ENCODE measurements around the gene IRAK2.
"Not testable (repeated sequence)": the region's sequence is repeated elsewhere in the genome, so short reads cannot be mapped to it uniquely, and the experiment has no call there.

DNA sequence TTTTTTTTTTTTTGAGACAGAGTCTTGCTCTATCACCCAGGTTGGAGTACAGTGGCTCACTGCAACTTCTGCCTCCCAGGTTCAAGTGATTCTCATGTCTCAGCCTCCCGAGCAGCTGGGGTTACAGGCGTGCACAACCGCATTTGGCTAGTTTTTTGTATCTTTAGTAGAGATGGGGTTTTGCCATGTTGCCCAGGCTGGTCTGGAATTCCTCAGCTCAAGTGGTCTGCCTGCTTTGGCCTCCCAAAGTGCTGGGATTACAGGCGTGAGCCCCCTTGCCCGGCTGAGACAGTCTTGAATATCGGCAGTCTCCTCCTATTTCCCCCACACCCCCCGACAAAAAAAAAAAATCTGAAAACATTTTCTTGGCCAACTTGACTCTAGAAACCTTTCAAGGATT, 102.2 kb downstream of the IRAK2 start:
- TF ChIP-seq, protein P1, sequence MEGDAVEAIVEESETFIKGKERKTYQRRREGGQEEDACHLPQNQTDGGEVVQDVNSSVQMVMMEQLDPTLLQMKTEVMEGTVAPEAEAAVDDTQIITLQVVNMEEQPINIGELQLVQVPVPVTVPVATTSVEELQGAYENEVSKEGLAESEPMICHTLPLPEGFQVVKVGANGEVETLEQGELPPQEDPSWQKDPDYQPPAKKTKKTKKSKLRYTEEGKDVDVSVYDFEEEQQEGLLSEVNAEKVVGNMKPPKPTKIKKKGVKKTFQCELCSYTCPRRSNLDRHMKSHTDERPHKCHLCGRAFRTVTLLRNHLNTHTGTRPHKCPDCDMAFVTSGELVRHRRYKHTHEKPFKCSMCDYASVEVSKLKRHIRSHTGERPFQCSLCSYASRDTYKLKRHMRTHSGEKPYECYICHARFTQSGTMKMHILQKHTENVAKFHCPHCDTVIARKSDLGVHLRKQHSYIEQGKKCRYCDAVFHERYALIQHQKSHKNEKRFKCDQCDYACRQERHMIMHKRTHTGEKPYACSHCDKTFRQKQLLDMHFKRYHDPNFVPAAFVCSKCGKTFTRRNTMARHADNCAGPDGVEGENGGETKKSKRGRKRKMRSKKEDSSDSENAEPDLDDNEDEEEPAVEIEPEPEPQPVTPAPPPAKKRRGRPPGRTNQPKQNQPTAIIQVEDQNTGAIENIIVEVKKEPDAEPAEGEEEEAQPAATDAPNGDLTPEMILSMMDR (IDR thresholded peaks at IDR 0.05) = not testable (repeated sequence)
- not testable (repeated sequence) for TF ChIP-seq POLR2A, EP300 (IDR thresholded peaks at IDR 0.05)

Data from ovary (tissue), 3 donors.